Measurements from ENCODE around the gene TPCN2.

DNA sequence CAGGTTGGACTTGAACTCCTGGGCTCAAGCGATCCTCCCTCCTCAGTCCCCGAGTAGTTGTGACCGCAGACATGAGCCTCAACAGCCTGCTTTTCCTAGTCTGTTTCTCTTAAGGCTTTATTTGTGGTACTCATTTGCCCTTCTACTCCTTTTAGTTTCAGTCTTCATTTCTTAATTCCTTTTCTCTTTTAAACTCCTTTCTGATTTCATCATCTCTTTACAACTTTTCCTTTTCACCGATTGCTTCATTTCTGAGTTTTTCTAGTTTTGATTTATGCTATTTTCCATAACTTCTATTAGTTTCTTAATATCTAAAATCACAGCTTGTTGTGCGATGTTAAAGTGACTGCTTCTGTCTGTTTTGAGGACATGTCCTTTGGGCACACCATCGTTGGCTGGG is 18.4 kb upstream of the TPCN2 start:
- no peak for TF ChIP-seq EZH2 (IDR thresholded peaks at IDR 0.05; ENCODE audit: borderline replicate concordance, insufficient read depth, low read length, poor library complexity, severe bottlenecking)
- TF ChIP-seq MXI1 (conservative IDR thresholded peaks at IDR 0.05; ENCODE audit: poor library complexity, severe bottlenecking), result no peak
- no peak for TF ChIP-seq CTCF (IDR thresholded peaks at IDR 0.05; ENCODE audit: poor library complexity, severe bottlenecking)
- no peak for TF ChIP-seq SMC3 (conservative IDR thresholded peaks at IDR 0.05; ENCODE audit: poor library complexity)

All from neural cell (in vitro differentiated cells).